Mammary epithelial cell (primary cell): ENCODE measurements around the gene ANO4.

Source experiments
- CTCF ChIP-seq, 2 donors: IDR thresholded peaks in 1 of 2; conservative IDR thresholded peaks in 1 of 2; 2 replicates each; pipeline ENCODE4 v1.5.1; 2011 to 2012; ENCODE audit warnings: inconsistent platforms in 2 of 2, low read length in 2 of 2, mild to moderate bottlenecking in 2 of 2, control low read depth in 1 of 2, low read depth in 1 of 2; ENCODE audit not compliant: insufficient read depth in 1 of 2; ENCODE audit errors: extremely low read depth in 1 of 2
- EZH2 ChIP-seq: IDR thresholded peaks from 2 replicates; pipeline ENCODE4 v1.6.1; 2012; ENCODE audit warnings: low read length, inconsistent platforms, borderline replicate concordance

- no peak for TF ChIP-seq CTCF (conservative IDR thresholded peaks at IDR 0.05 in 1 of 2, IDR thresholded peaks at IDR 0.05 in 1 of 2; ENCODE audit: extremely low read depth in 1 of 2, insufficient read depth in 1 of 2, low read depth in 1 of 2, low read length in 2 of 2)
- no peak for TF ChIP-seq EZH2
Observed at GRCh38 chr12:101027816-101028215, 233.2 kb downstream of the ANO4 start.
